ENCODE results near the gene MST1.

Gene MST1

GRCh38 chr3:49689046-49689907, at the start of gene MST1, which contains the start of gene RNF123:
Gene MST1 (minus strand): TSS chr3:49689474. CDS start chr3:49688691, 783 bp downstream.
Gene RNF123 (plus strand): TSS chr3:49689557. CDS start chr3:49691166, 1,609 bp downstream.
- no peak for DNase-seq

GRCh38 chr3:49738067-49738713, 48.9 kb upstream of the MST1 start:
- DNase-seq = no peak

- DNase-seq = no peak
Measured at GRCh38 chr3:49734752-49735151, 45.5 kb upstream of the MST1 start.

GRCh38 chr3:49733551-49733950, 44.3 kb upstream of the MST1 start:
- no peak for DNase-seq

GRCh38 chr3:49732597-49732996, 43.3 kb upstream of the MST1 start:
- DNase-seq = no peak

- no peak for DNase-seq
Measured at GRCh38 chr3:49729966-49730609, 40.8 kb upstream of the MST1 start.

GRCh38 chr3:49727924-49728361, 38.7 kb upstream of the MST1 start:
- DNase-seq = no peak

GRCh38 chr3:49727154-49727923, 38.1 kb upstream of the MST1 start:
- DNase-seq = no peak

- no peak for DNase-seq
Measured at GRCh38 chr3:49725906-49726681, 36.8 kb upstream of the MST1 start.

- no peak for DNase-seq
Measured at GRCh38 chr3:49724586-49724985, 35.3 kb upstream of the MST1 start.

- peak; percentile 88 for DNase-seq
Measured at GRCh38 chr3:49723628-49724551, 34.6 kb upstream of the MST1 start, which contains the start of gene GMPPB. Gene GMPPB (minus strand): TSS chr3:49723951. CDS start chr3:49723726, 225 bp downstream.

- peak; percentile 32 for DNase-seq
Measured at GRCh38 chr3:49723296-49723627, 34.0 kb upstream of the MST1 start.

- no peak for DNase-seq
Measured at GRCh38 chr3:49722896-49723295, 33.6 kb upstream of the MST1 start.

- no peak for DNase-seq
Measured at GRCh38 chr3:49721896-49722781, 32.9 kb upstream of the MST1 start.

GRCh38 chr3:49721596-49721895, 32.3 kb upstream of the MST1 start:
- DNase-seq = no peak

- DNase-seq = no peak
Measured at GRCh38 chr3:49720855-49721595, 31.8 kb upstream of the MST1 start.

- peak; percentile 80 for DNase-seq
Measured at GRCh38 chr3:49719214-49719884, 30.1 kb upstream of the MST1 start, which contains the start of gene AMIGO3. Gene AMIGO3 (minus strand): TSS chr3:49719684. CDS start chr3:49719465, 219 bp downstream.

GRCh38 chr3:49718858-49719213, 29.6 kb upstream of the MST1 start:
- no peak for DNase-seq

All from COR-L47 (cell line).